Neural cell (in vitro differentiated cells): Measurements from ENCODE around the gene ALDH1A3.

Experiments
- CTCF ChIP-seq: fragments of 450-650 bp; IDR thresholded peaks from 2 replicates; pipeline ENCODE4 v1.5.1; 2014; ENCODE audit warnings: antibody characterized with exemption, mild to moderate bottlenecking, moderate library complexity; ENCODE audit not compliant: poor library complexity, severe bottlenecking
- EZH2 ChIP-seq: fragments of 200-600, 300-800 bp; shearing (Covaris generic), sonication (generic); IDR thresholded peaks from 2 replicates; pipeline ENCODE4 v1.6.1; 2014; ENCODE audit warnings: antibody characterized with exemption, low read length, borderline replicate concordance, mild to moderate bottlenecking; ENCODE audit not compliant: insufficient read depth, poor library complexity, severe bottlenecking
- MXI1 ChIP-seq: fragments of 450-650 bp; conservative IDR thresholded peaks from 2 replicates; pipeline ENCODE4 v1.6.1; 2014; ENCODE audit warnings: antibody characterized with exemption, mild to moderate bottlenecking; ENCODE audit not compliant: poor library complexity, severe bottlenecking
- RAD21 ChIP-seq: fragments of 450-650 bp; conservative IDR thresholded peaks from 2 replicates; pipeline ENCODE4 v1.6.1; 2014; ENCODE audit warnings: antibody characterized with exemption, mild to moderate bottlenecking, moderate library complexity
- REST ChIP-seq: IDR thresholded peaks from 2 replicates; pipeline ENCODE4 v1.6.1; 2012; ENCODE audit warnings: borderline replicate concordance
- SMC3 ChIP-seq: fragments of 450-650 bp; conservative IDR thresholded peaks from 2 replicates; pipeline ENCODE4 v1.6.1; 2014; ENCODE audit warnings: antibody characterized with exemption, mild to moderate bottlenecking, moderate library complexity; ENCODE audit not compliant: poor library complexity
- TAF1 ChIP-seq: IDR thresholded peaks from 2 replicates; pipeline ENCODE4 v1.6.1; 2012; ENCODE audit warnings: low read depth

- no peak for TF ChIP-seq CTCF
- no peak for TF ChIP-seq REST
- no peak for TF ChIP-seq SMC3
- TF ChIP-seq TAF1 = no peak
- TF ChIP-seq RAD21 = no peak
- TF ChIP-seq MXI1 = no peak
- no peak for TF ChIP-seq EZH2
Measured at GRCh38 chr15:100879464-100880138, at the start of gene ALDH1A3.
